Effector memory CD8-positive, alpha-beta T cell (primary cell): ENCODE data around the gene TCAP.

Experiments
- ATAC-seq: fragments of 150-1000 bp; cut with Tn5 transposase; replicated peaks from 2 replicates; pipeline ENCODE4 v1.10.0; 2021; ENCODE audit warnings: mild to moderate bottlenecking, moderate library complexity
- DNase-seq, 3 experiments: peaks; one replicate each; pipeline ENCODE4 v3.0.0; 2021
- H3K27ac Mint-ChIP-seq, 2 donors: one replicate each; pipeline ENCODE4 v1.8.0; 2022; ENCODE audit warnings: mild to moderate bottlenecking in 2 of 2, mixed read lengths in 2 of 2, moderate library complexity in 2 of 2
- H3K27me3 Mint-ChIP-seq, 2 donors: one replicate each; pipeline ENCODE4 v1.8.0; 2022; ENCODE audit warnings: mixed read lengths in 2 of 2
- H3K36me3 Mint-ChIP-seq: one replicate; pipeline ENCODE4 v1.8.0; 2022; ENCODE audit warnings: mild to moderate bottlenecking, moderate library complexity, mixed read lengths; ENCODE audit not compliant: insufficient read depth
- H3K4me1 Mint-ChIP-seq, 2 donors: one replicate each; pipeline ENCODE4 v1.8.0; 2022; ENCODE audit warnings: low read depth in 2 of 2, mixed read lengths in 2 of 2
- H3K4me3 Mint-ChIP-seq, 2 donors: one replicate each; pipeline ENCODE4 v1.8.0; 2022; ENCODE audit warnings: mild to moderate bottlenecking in 2 of 2, mixed read lengths in 2 of 2, moderate library complexity in 2 of 2
- H3K9me3 Mint-ChIP-seq, 2 donors: one replicate each; pipeline ENCODE4 v1.8.0; 2022; ENCODE audit warnings: mixed read lengths in 2 of 2

Gene TCAP

GRCh38 chr17:39625198-39625785 lies 39.9 kb upstream of the TCAP start:
- H3K4me3 Mint-ChIP-seq = peak overlapping the region in 1 of 2 donors; percentile 38
- ATAC-seq = no peak

GRCh38 chr17:39626171-39627046 lies 38.7 kb upstream of the TCAP start, which contains the start of gene PPP1R1B:
Gene PPP1R1B, plus strand, starts transcription at chr17:39626952. Its CDS starts 441 bp downstream, at chr17:39627393.
- Mint-ChIP-seq H3K36me3 (peaks cover 3% of the 10 kb centered on the region), H3K4me1 (peaks cover 22 to 25% of the 10 kb centered on the region in 2 donors), H3K9me3 (no peaks in the 10 kb centered on the region), H3K4me3 (peak within 1 kb of the TSS; percentile 47 to 56), H3K27ac (no peak within 1 kb of the TSS), H3K27me3 (peaks cover 29 to 68% of the 10 kb centered on the region in 2 donors)
- no peak for ATAC-seq
- no peak for DNase-seq

More at GRCh38 chr17:39625198-39625785, 39.9 kb upstream of the TCAP start:
- H3K36me3 Mint-ChIP-seq = peaks cover 3% of the 10 kb centered on the region
- H3K4me1 Mint-ChIP-seq = peaks cover 22 to 25% of the 10 kb centered on the region in 2 donors
- no peaks in the 10 kb centered on the region for H3K9me3 Mint-ChIP-seq
- H3K27me3 Mint-ChIP-seq = peaks cover 23 to 57% of the 10 kb centered on the region in 2 donors
- DNase-seq = no peak
- H3K27ac Mint-ChIP-seq = peak overlapping the region in 1 of 2 donors; percentile 54

GRCh38 chr17:39627047-39627711 lies 38.0 kb upstream of the TCAP start:
- H3K9me3 Mint-ChIP-seq = no peaks in the 10 kb centered on the region
- no peak for DNase-seq
- ATAC-seq = no peak
- no peak overlapping the region for H3K27ac Mint-ChIP-seq
- peaks cover 16 to 19% of the 10 kb centered on the region in 2 donors for H3K4me1 Mint-ChIP-seq
- peaks cover 3% of the 10 kb centered on the region for H3K36me3 Mint-ChIP-seq
- H3K27me3 Mint-ChIP-seq = peaks cover 37 to 75% of the 10 kb centered on the region in 2 donors
- peak overlapping the region; percentile 28 to 47 for H3K4me3 Mint-ChIP-seq

- Mint-ChIP-seq H3K27ac (no peak overlapping the region), H3K36me3 (peaks cover 3% of the 10 kb centered on the region), H3K4me1 (peaks cover 11 to 12% of the 10 kb centered on the region in 2 donors), H3K27me3 (peaks cover 38 to 79% of the 10 kb centered on the region in 2 donors), H3K9me3 (no peaks in the 10 kb centered on the region), H3K4me3 (peak overlapping the region; percentile 13 to 56)
- ATAC-seq (no peak), DNase-seq (no peak)
These were observed 37.2 kb upstream of the TCAP start for GRCh38 chr17:39627712-39628516.

GRCh38 chr17:39628655-39629493 lies 36.3 kb upstream of the TCAP start:
- ATAC-seq = no peak
- Mint-ChIP-seq H3K27ac (no peak overlapping the region), H3K36me3 (no peaks in the 10 kb centered on the region), H3K9me3 (no peaks in the 10 kb centered on the region), H3K4me3 (no peak overlapping the region), H3K4me1 (peaks cover 6 to 9% of the 10 kb centered on the region in 2 donors), H3K27me3 (peaks cover 38 to 79% of the 10 kb centered on the region in 2 donors)
- no peak for DNase-seq

GRCh38 chr17:39629494-39629880 lies 35.7 kb upstream of the TCAP start:
- no peaks in the 10 kb centered on the region for H3K36me3 Mint-ChIP-seq
- peaks cover 6 to 11% of the 10 kb centered on the region in 2 donors for H3K4me1 Mint-ChIP-seq
- H3K4me3 Mint-ChIP-seq = no peak overlapping the region
- H3K27me3 Mint-ChIP-seq = peaks cover 38 to 78% of the 10 kb centered on the region in 2 donors
- no peaks in the 10 kb centered on the region for H3K9me3 Mint-ChIP-seq
- DNase-seq (no peak), ATAC-seq (no peak)
- H3K27ac Mint-ChIP-seq = no peak overlapping the region

- no peaks in the 10 kb centered on the region for H3K36me3 Mint-ChIP-seq
These were observed 35.3 kb upstream of the TCAP start for GRCh38 chr17:39629898-39630297.

GRCh38 chr17:39631403-39631802 lies 33.7 kb upstream of the TCAP start:
- Mint-ChIP-seq H3K4me3 (no peak overlapping the region), H3K4me1 (peaks cover 2 to 8% of the 10 kb centered on the region in 2 donors), H3K27me3 (peaks cover 31 to 59% of the 10 kb centered on the region in 2 donors), H3K36me3 (no peaks in the 10 kb centered on the region), H3K27ac (peak overlapping the region in 1 of 2 donors; percentile 72), H3K9me3 (no peaks in the 10 kb centered on the region)
- ATAC-seq = no peak
- DNase-seq = no peak

More at GRCh38 chr17:39629898-39630297, 35.3 kb upstream of the TCAP start:
- Mint-ChIP-seq H3K4me1 (peaks cover 6 to 9% of the 10 kb centered on the region in 2 donors), H3K4me3 (no peak overlapping the region), H3K9me3 (no peaks in the 10 kb centered on the region), H3K27me3 (peaks cover 38 to 74% of the 10 kb centered on the region in 2 donors), H3K27ac (no peak overlapping the region)
- no peak for DNase-seq
- ATAC-seq = no peak

- H3K9me3 Mint-ChIP-seq = no peaks in the 10 kb centered on the region
These were observed 32.8 kb upstream of the TCAP start for GRCh38 chr17:39632153-39632941.

GRCh38 chr17:39633570-39634183 lies 31.5 kb upstream of the TCAP start:
- ATAC-seq = no peak

More at GRCh38 chr17:39632153-39632941, 32.8 kb upstream of the TCAP start:
- H3K27me3 Mint-ChIP-seq = peaks cover 27 to 51% of the 10 kb centered on the region in 2 donors
- DNase-seq (no peak), ATAC-seq (no peak)
- H3K27ac Mint-ChIP-seq = peak overlapping the region in 1 of 2 donors; percentile 72
- H3K4me1 Mint-ChIP-seq = peaks cover 4 to 9% of the 10 kb centered on the region in 2 donors
- H3K36me3 Mint-ChIP-seq = no peaks in the 10 kb centered on the region
- no peak overlapping the region for H3K4me3 Mint-ChIP-seq

GRCh38 chr17:39634384-39634871 lies 30.7 kb upstream of the TCAP start:
- H3K36me3 Mint-ChIP-seq = no peaks in the 10 kb centered on the region
- peaks cover 15 to 31% of the 10 kb centered on the region in 2 donors for H3K27me3 Mint-ChIP-seq
- peaks cover 23 to 27% of the 10 kb centered on the region in 2 donors for H3K4me1 Mint-ChIP-seq
- H3K4me3 Mint-ChIP-seq = no peak overlapping the region
- DNase-seq = peak in 2 of 3 experiments; percentile 22 to 24
- no peak overlapping the region for H3K27ac Mint-ChIP-seq
- no peak for ATAC-seq
- no peaks in the 10 kb centered on the region for H3K9me3 Mint-ChIP-seq

More at GRCh38 chr17:39633570-39634183, 31.5 kb upstream of the TCAP start:
- H3K4me1 Mint-ChIP-seq = peaks cover 18 to 20% of the 10 kb centered on the region in 2 donors
- H3K27ac Mint-ChIP-seq = no peak overlapping the region
- H3K27me3 Mint-ChIP-seq = peaks cover 17 to 38% of the 10 kb centered on the region in 2 donors
- no peaks in the 10 kb centered on the region for H3K36me3 Mint-ChIP-seq
- H3K4me3 Mint-ChIP-seq = no peak overlapping the region
- H3K9me3 Mint-ChIP-seq = no peaks in the 10 kb centered on the region
- no peak for DNase-seq
